Measurements from ENCODE around the gene ALMS1. TPM values are rescaled to one million over a fixed set of nuclear protein-coding genes. Genes with fewer than 3 reads are reported as not detected.
"Not testable (repeated sequence)": the region's sequence is repeated elsewhere in the genome, so short reads cannot be mapped to it uniquely, and the experiment has no call there.

The ALMS1 gene
- total and polyA plus RNA-seq, 2 experiments from 2014 or later, result 4.6 to 14.5 TPM

- no peaks in the 10 kb centered on the region for H3K36me3 ChIP-seq (replicated peaks; ENCODE audit: insufficient read depth, low read depth)
Observed at GRCh38 chr2:73451263-73451972, 65.8 kb downstream of the ALMS1 start.

GRCh38 chr2:73457982-73458381 lies 72.3 kb downstream of the ALMS1 start:
- H3K9me2 ChIP-seq (replicated peaks; ENCODE audit: insufficient read depth), result no peaks in the 10 kb centered on the region
- no peaks in the 10 kb centered on the region for H3K36me3 ChIP-seq (replicated peaks; ENCODE audit: insufficient read depth, low read depth)
- no peaks in the 10 kb centered on the region for H3K27me3 ChIP-seq
- H3K27ac ChIP-seq, result no peak overlapping the region
- no peak for TF ChIP-seq CTCF (IDR thresholded peaks at IDR 0.05; ENCODE audit: poor library complexity)
- TF ChIP-seq EZH2 (IDR thresholded peaks at IDR 0.05; ENCODE audit: borderline replicate concordance), result no peak
- no peak for TF ChIP-seq EZH2phosphoT487 (IDR thresholded peaks at IDR 0.05; ENCODE audit: low read depth, severe bottlenecking, unreplicated experiment)
- H3K4me2 ChIP-seq, result no peak overlapping the region
- 97% methylated on average over 3 of the region's 3 CpGs for WGBS (ENCODE audit: low lambda C conversion rate, missing lambda C conversion rate)
- H4K20me1 ChIP-seq (ENCODE audit: insufficient read depth, poor library complexity, severe bottlenecking), result no peaks in the 10 kb centered on the region
- H3K4me1 ChIP-seq (ENCODE audit: insufficient read depth), result no peaks in the 10 kb centered on the region
- no peaks in the 10 kb centered on the region for H3K9me3 ChIP-seq (ENCODE audit: low read depth)
- DNase-seq (ENCODE audit: low spot score), result no peak
- H3K4me3 ChIP-seq, result no peak overlapping the region
- H3K79me2 ChIP-seq, result no peaks in the 10 kb centered on the region
- no peak overlapping the region for H2AFZ ChIP-seq

More at GRCh38 chr2:73451263-73451972, 65.8 kb downstream of the ALMS1 start:
- no peak overlapping the region for H3K27ac ChIP-seq
- no peaks in the 10 kb centered on the region for H3K9me2 ChIP-seq (replicated peaks; ENCODE audit: insufficient read depth)
- 100% methylated on average over 1 of the region's 1 CpG for WGBS (ENCODE audit: low lambda C conversion rate, missing lambda C conversion rate)
- H2AFZ ChIP-seq, result no peak overlapping the region
- H4K20me1 ChIP-seq (ENCODE audit: insufficient read depth, poor library complexity, severe bottlenecking), result no peaks in the 10 kb centered on the region
- H3K4me2 ChIP-seq, result no peak overlapping the region
- no peaks in the 10 kb centered on the region for H3K4me1 ChIP-seq (ENCODE audit: insufficient read depth)
- H3K27me3 ChIP-seq, result no peaks in the 10 kb centered on the region
- TF ChIP-seq CTCF (IDR thresholded peaks at IDR 0.05; ENCODE audit: poor library complexity), result no peak
- no peak for TF ChIP-seq EZH2phosphoT487 (IDR thresholded peaks at IDR 0.05; ENCODE audit: low read depth, severe bottlenecking, unreplicated experiment)
- no peak for TF ChIP-seq EZH2 (IDR thresholded peaks at IDR 0.05; ENCODE audit: borderline replicate concordance)
- DNase-seq (ENCODE audit: low spot score), result no peak
- no peak overlapping the region for H3K4me3 ChIP-seq
- no peaks in the 10 kb centered on the region for H3K9me3 ChIP-seq (ENCODE audit: low read depth)
- H3K79me2 ChIP-seq, result no peaks in the 10 kb centered on the region

GRCh38 chr2:73462388-73462787 lies 76.8 kb downstream of the ALMS1 start:
- WGBS (ENCODE audit: low lambda C conversion rate, missing lambda C conversion rate), result 100% methylated on average over 1 of the region's 1 CpG
- H3K79me2 ChIP-seq; H3K4me3 ChIP-seq; H3K27ac ChIP-seq; H4K20me1 ChIP-seq (ENCODE audit: insufficient read depth, poor library complexity, severe bottlenecking); H3K9me3 ChIP-seq (ENCODE audit: low read depth); H3K4me2 ChIP-seq; H3K9me2 ChIP-seq (replicated peaks; ENCODE audit: insufficient read depth); H2AFZ ChIP-seq; H3K4me1 ChIP-seq (ENCODE audit: insufficient read depth); DNase-seq (ENCODE audit: low spot score); H3K27me3 ChIP-seq; H3K36me3 ChIP-seq (replicated peaks; ENCODE audit: insufficient read depth, low read depth): not testable (repeated sequence)

- H3K9me2 ChIP-seq (replicated peaks; ENCODE audit: insufficient read depth), result no peaks in the 10 kb centered on the region
- DNase-seq (ENCODE audit: low spot score), result no peak
- H3K4me3 ChIP-seq, result no peak overlapping the region
- H3K27me3 ChIP-seq, result no peaks in the 10 kb centered on the region
- no peak for TF ChIP-seq CTCF (IDR thresholded peaks at IDR 0.05; ENCODE audit: poor library complexity)
- no peak for TF ChIP-seq EZH2phosphoT487 (IDR thresholded peaks at IDR 0.05; ENCODE audit: low read depth, severe bottlenecking, unreplicated experiment)
- no peaks in the 10 kb centered on the region for H3K79me2 ChIP-seq
- 81% methylated on average over 1 of the region's 1 CpG for WGBS (ENCODE audit: low lambda C conversion rate, missing lambda C conversion rate)
- H3K27ac ChIP-seq, result no peak overlapping the region
- no peaks in the 10 kb centered on the region for H3K36me3 ChIP-seq (replicated peaks; ENCODE audit: insufficient read depth, low read depth)
- no peak overlapping the region for H3K4me2 ChIP-seq
- H4K20me1 ChIP-seq (ENCODE audit: insufficient read depth, poor library complexity, severe bottlenecking), result no peaks in the 10 kb centered on the region
- H3K9me3 ChIP-seq (ENCODE audit: low read depth), result no peaks in the 10 kb centered on the region
- no peak overlapping the region for H2AFZ ChIP-seq
- H3K4me1 ChIP-seq (ENCODE audit: insufficient read depth), result no peaks in the 10 kb centered on the region
Observed at GRCh38 chr2:73468376-73468775, 82.7 kb downstream of the ALMS1 start.

- not testable (repeated sequence) for H4K20me1 ChIP-seq (ENCODE audit: insufficient read depth, poor library complexity, severe bottlenecking)
Observed at GRCh38 chr2:73483874-73484273, 98.2 kb downstream of the ALMS1 start.

More at GRCh38 chr2:73483874-73484273, 98.2 kb downstream of the ALMS1 start:
- not testable (repeated sequence) for H3K9me3 ChIP-seq (ENCODE audit: low read depth); H3K4me3 ChIP-seq; DNase-seq (ENCODE audit: low spot score); H3K79me2 ChIP-seq; H3K36me3 ChIP-seq (replicated peaks; ENCODE audit: insufficient read depth, low read depth); H3K4me2 ChIP-seq; H3K4me1 ChIP-seq (ENCODE audit: insufficient read depth); H3K27me3 ChIP-seq; H3K27ac ChIP-seq; H3K9me2 ChIP-seq (replicated peaks; ENCODE audit: insufficient read depth); H2AFZ ChIP-seq
- WGBS (ENCODE audit: low lambda C conversion rate, missing lambda C conversion rate), result no CpG with 5 or more reads among the region's 1 CpG

Data from hepatocyte (in vitro differentiated cells).